AG04450 (cell line): ENCODE data around the gene TMEM150B. TPM values are rescaled to one million over a fixed set of nuclear protein-coding genes. Genes with fewer than 3 reads are reported as not detected.

ENCODE experiments used
- CTCF ChIA-PET: fragments of 300-600, 350-600 bp; formaldehyde crosslinking; extraction: SDS; loops from one replicate; lab custom pipeline; 2022; ENCODE audit warnings: antibody characterized with exemption, inconsistent platforms; lab: Charles Lee
- POLR2A ChIA-PET: fragments of 350-600 bp; formaldehyde crosslinking; extraction: SDS; loops from one replicate; lab custom pipeline; 2021; ENCODE audit warnings: antibody characterized with exemption, inconsistent platforms; lab: Yijun Ruan, JAX
- DNase-seq: peaks from one replicate; pipeline ENCODE4 v3.0.0-alpha.2; 2011; ENCODE audit warnings: low read depth, low spot score
- H3K27ac ChIP-seq: one replicate; pipeline ENCODE4 v1.5.1; 2012; ENCODE audit warnings: low read depth, low read length, control low read depth
- H3K27me3 ChIP-seq: one replicate; pipeline ENCODE4 v1.6.0; 2012; ENCODE audit warnings: low read length; ENCODE audit not compliant: control insufficient read depth, insufficient read depth
- H3K4me3 ChIP-seq: 2 replicates; pipeline ENCODE4 v1.5.1; 2011; ENCODE audit warnings: mild to moderate bottlenecking, low read depth, low read length, control low read depth
- H3K9me3 ChIP-seq: 2 replicates; pipeline ENCODE4 v1.5.1; 2012; ENCODE audit warnings: low read length; ENCODE audit not compliant: control insufficient read depth, insufficient read depth
- polyA plus RNA-seq: library from polyadenylated mRNA; depleted of rRNA; stranded (reverse); fragments of >200 nt; gene quantifications from 2 replicates; pipeline ENCODE4 v1.2.3, GENCODE V29; 2011
- TF ChIP-seq, protein P1 (sequence below): IDR thresholded peaks from 2 replicates; pipeline ENCODE4 v1.5.1; 2011; ENCODE audit warnings: low read depth, low read length, control low read depth, inconsistent platforms

Gene TMEM150B
- polyA plus RNA-seq, 1 experiment = not detected

DNA sequence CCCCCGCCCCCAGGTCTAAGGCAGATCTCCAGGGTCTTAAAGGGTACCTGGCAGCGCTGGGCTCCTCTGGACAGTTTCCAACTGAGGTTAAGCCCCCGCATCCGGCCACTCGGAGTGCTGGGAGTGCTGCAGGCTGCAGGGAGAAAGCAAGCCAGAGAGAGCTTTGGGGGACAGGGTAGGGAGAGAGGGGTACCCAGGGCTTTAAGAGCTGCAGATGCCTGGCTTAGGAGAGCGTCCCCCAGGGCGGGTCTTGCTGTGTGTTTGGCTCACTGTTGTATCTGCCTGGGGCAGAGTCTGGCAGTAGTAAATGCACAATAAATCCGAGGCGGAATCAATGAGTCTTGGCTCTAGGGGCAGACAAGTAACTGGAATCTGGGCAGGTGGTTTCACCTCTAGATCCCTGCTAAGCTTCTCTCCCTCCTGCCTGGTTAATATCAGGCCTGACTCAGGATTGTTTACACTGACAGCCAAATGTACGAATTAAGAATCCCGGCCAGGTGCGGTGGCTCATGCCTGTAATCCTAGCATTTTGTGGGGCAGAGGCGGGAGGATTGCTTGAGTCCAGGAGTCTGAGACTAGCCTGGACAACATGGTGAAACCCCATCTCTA is 30.2 kb upstream of the TMEM150B start:
- no peak for DNase-seq
- Histone ChIP-seq H3K9me3 (peaks cover 5% of the 10 kb centered on the region; the same call in 1 of the 2 replicates), H3K27ac (no peak overlapping the region), H3K4me3 (no peak overlapping the region), H3K27me3 (peaks cover 28% of the 10 kb centered on the region)
- TF ChIP-seq, protein P1, sequence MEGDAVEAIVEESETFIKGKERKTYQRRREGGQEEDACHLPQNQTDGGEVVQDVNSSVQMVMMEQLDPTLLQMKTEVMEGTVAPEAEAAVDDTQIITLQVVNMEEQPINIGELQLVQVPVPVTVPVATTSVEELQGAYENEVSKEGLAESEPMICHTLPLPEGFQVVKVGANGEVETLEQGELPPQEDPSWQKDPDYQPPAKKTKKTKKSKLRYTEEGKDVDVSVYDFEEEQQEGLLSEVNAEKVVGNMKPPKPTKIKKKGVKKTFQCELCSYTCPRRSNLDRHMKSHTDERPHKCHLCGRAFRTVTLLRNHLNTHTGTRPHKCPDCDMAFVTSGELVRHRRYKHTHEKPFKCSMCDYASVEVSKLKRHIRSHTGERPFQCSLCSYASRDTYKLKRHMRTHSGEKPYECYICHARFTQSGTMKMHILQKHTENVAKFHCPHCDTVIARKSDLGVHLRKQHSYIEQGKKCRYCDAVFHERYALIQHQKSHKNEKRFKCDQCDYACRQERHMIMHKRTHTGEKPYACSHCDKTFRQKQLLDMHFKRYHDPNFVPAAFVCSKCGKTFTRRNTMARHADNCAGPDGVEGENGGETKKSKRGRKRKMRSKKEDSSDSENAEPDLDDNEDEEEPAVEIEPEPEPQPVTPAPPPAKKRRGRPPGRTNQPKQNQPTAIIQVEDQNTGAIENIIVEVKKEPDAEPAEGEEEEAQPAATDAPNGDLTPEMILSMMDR = no peak
- POLR2A ChIA-PET = interaction anchor here (1.2 kb wide), 1 partner anchor 16 kb away, joined by 6 read pairs; the partner anchor contains the start of gene IL11
- CTCF ChIA-PET = no interaction called here

DNA sequence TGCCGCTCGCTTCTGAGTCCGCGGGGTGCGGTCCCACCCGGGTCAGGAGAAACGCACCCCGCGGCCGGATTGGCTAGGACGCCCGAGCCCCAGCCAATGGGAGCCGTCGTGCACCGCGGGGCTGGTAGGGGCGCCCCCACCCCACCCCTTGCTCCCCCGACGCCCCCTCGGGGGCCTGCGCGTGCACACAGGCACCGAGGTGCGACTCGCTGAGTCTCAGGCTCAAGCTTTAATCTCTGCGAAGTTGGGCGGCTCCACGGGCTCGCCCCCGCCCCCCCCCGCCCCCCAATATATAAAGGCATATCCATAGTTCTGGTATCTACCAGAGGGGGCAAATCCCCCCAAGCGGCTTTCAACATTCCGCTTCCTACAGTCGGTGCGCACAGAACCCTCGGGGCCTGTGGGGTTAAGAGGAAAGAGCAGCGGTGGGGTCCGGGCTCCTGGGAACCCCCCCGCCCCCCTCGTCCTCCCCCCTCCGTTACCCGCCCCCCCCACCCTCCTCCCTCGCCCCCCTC is 29.6 kb upstream of the TMEM150B start, which contains the start of gene COX6B2:
Gene COX6B2, minus strand, starts transcription at position 22 of the 515 bp plus-strand sequence. CDS start 198 bp downstream, outside the sequence.
- peaks cover 28% of the 10 kb centered on the region for H3K27me3 ChIP-seq
- no peak for DNase-seq
- H3K27ac ChIP-seq = no peak within 1 kb of the TSS
- peak within 1 kb of the TSS; percentile 59 for H3K4me3 ChIP-seq
- CTCF ChIA-PET = no interaction called here
- TF ChIP-seq, protein P1 = no peak
- POLR2A ChIA-PET = interaction anchor here (1.2 kb wide), 1 partner anchor 16 kb away, joined by 6 read pairs; the partner anchor contains the start of gene IL11
- peaks cover 5% of the 10 kb centered on the region; the same call in 1 of the 2 replicates for H3K9me3 ChIP-seq

DNA sequence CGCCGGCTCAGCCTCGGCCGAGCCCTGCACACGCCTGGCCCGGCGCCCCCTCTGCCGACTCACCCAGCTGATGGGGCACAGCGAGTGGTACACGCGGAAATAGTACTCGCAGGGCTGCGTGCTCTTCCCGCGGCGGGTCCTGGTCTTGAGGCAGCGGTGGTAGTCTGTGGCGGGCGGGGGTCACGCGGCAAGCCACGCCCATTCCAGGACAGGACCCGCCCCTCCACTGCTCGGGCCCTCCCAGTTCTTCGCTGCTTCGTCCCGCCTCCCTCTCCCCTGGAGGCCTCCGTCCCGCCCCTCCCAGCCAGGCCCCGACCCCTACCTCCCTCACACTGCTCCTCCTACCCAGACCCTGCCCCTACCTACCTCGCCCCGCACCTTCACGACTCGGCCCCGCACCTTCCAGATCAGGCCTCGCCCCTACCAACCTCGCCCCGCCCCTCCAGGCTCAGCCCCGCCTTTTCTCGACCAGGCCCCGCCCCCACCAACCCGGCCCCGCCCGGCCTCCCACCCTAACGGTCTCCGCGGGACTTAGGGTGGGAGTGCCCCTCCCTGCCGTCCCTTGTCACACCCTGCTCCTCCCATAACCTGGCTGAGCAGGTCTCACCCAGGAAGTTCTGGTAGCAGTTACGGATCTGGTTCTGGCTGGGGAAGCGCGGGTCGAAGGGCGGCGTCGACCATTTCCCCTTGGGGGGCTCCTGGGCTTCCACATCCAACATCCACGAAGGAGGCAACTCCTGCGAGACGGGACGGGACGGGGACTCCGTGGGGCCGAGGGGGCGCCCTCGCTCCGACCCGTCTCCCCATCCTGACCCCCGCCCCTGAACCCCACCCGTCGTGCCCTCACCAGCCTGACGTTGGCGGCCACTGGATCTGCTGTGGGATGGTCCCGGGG is 28.9 kb upstream of the TMEM150B start:
- POLR2A ChIA-PET = no interaction called here
- peak overlapping the region; percentile 59 for H3K4me3 ChIP-seq
- H3K9me3 ChIP-seq = peaks cover 5% of the 10 kb centered on the region; the same call in 1 of the 2 replicates
- CTCF ChIA-PET = no interaction called here
- peaks cover 28% of the 10 kb centered on the region for H3K27me3 ChIP-seq
- no peak overlapping the region for H3K27ac ChIP-seq
- TF ChIP-seq, protein P1 = no peak
- DNase-seq = no peak

DNA sequence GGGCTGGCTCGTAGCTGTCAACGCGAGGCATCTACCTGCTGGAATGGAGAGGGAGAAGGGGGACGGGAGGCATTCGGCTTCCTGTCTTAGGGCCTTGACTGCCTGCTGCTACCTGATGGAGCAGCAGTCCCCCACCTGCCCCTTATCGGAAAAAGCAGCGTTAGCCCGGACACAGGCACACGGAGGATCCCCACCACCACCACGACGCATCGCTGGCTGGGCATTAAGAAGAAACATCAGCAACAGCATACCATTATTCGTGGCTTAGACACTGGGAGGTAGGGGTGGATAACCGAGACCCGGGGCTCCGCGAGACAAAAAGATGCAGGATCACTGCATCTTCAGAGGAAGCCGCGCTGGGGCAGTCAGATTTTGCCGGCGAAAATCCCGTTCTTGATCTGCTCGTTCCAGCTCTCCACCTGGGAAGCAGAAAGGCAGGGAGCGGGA is 28.2 kb upstream of the TMEM150B start:
- H3K27me3 ChIP-seq = peaks cover 28% of the 10 kb centered on the region
- POLR2A ChIA-PET = no interaction called here

More for the DNA sequence above, 28.2 kb upstream of the TMEM150B start:
- Histone ChIP-seq H3K9me3 (peaks cover 4% of the 10 kb centered on the region; the same call in 1 of the 2 replicates), H3K27ac (no peak overlapping the region), H3K4me3 (peak overlapping the region; percentile 59)
- no peak for DNase-seq
- TF ChIP-seq, protein P1 = no peak
- CTCF ChIA-PET = interaction anchor here (1.2 kb wide), 1 partner anchor 61 kb away, joined by 3 read pairs; no protein-coding TSS in a partner anchor
